Bone marrow (tissue), 2 donors: ENCODE data around the gene PBX1.

Experiments used
- DNase-seq, 2 donors: peaks; one replicate each; lab custom pipeline; 2025; lab: John Stamatoyannopoulos, UW

The PBX1 gene

GRCh38 chr1:164670026-164670425 is 111.0 kb downstream of the PBX1 start:
- no peak for DNase-seq

GRCh38 chr1:164670786-164671185 is 111.8 kb downstream of the PBX1 start:
- DNase-seq: no peak

- DNase-seq: no peak
Observed at GRCh38 chr1:164671323-164671965, 112.5 kb downstream of the PBX1 start.

GRCh38 chr1:164671966-164672571 is 113.1 kb downstream of the PBX1 start:
- DNase-seq: no peak

GRCh38 chr1:164672588-164672987 is 113.6 kb downstream of the PBX1 start:
- DNase-seq: no peak

- no peak for DNase-seq
Observed at GRCh38 chr1:164673584-164674214, 114.7 kb downstream of the PBX1 start.

GRCh38 chr1:164675342-164675904 is 116.4 kb downstream of the PBX1 start:
- no peak for DNase-seq

- no peak for DNase-seq
Observed at GRCh38 chr1:164678136-164678700, 119.2 kb downstream of the PBX1 start.

GRCh38 chr1:164682570-164682969 is 123.6 kb downstream of the PBX1 start:
- DNase-seq: no peak

GRCh38 chr1:164683235-164683634 is 124.3 kb downstream of the PBX1 start:
- no peak for DNase-seq

GRCh38 chr1:164685266-164686035 is 126.5 kb downstream of the PBX1 start:
- no peak for DNase-seq

GRCh38 chr1:164687777-164688176 is 128.8 kb downstream of the PBX1 start:
- no peak for DNase-seq

- no peak for DNase-seq
Observed at GRCh38 chr1:164688791-164689190, 129.8 kb downstream of the PBX1 start.

GRCh38 chr1:164689672-164690511 is 130.9 kb downstream of the PBX1 start:
- no peak for DNase-seq

- DNase-seq: no peak
Observed at GRCh38 chr1:164692420-164692819, 133.4 kb downstream of the PBX1 start.

GRCh38 chr1:164693564-164694359 is 134.8 kb downstream of the PBX1 start:
- no peak for DNase-seq

GRCh38 chr1:164694505-164694904 is 135.5 kb downstream of the PBX1 start:
- no peak for DNase-seq

GRCh38 chr1:164695956-164696665 is 137.1 kb downstream of the PBX1 start:
- DNase-seq: no peak

- DNase-seq: no peak
Observed at GRCh38 chr1:164699815-164700491, 141.0 kb downstream of the PBX1 start.
